ENCODE results near the gene CCS. TPM values are rescaled to one million over a fixed set of nuclear protein-coding genes. Genes with fewer than 3 reads are reported as not detected.

The CCS gene
- total and polyA plus RNA-seq, 2 donors (not counting 1 experiment from before 2014, with no cell fraction given), result 22.5 to 42.4 TPM

- DNase-seq (ENCODE audit: low read depth in 2 of 2), result no peak
- no peaks in the 10 kb centered on the region for H4K20me1 ChIP-seq (ENCODE audit: control insufficient read depth, extremely low read depth, insufficient read depth, low read length)
- H3K36me3 ChIP-seq (ENCODE audit: control insufficient read depth, insufficient read depth, low read length), result peaks cover 42% of the 10 kb centered on the region
Measured at GRCh38 chr11:66624450-66624849, 31.5 kb downstream of the CCS start.

GRCh38 chr11:66625041-66625751 is 32.2 kb downstream of the CCS start:
- Histone ChIP-seq H3K4me1 (ENCODE audit: control insufficient read depth, extremely low read depth, insufficient read depth, low read length) (no peaks in the 10 kb centered on the region), H3K4me2 (ENCODE audit: extremely low read depth, insufficient read depth, low read length) (no peak overlapping the region), H2AFZ (ENCODE audit: low read length) (no peak overlapping the region), H4K20me1 (ENCODE audit: control insufficient read depth, extremely low read depth, insufficient read depth, low read length) (no peaks in the 10 kb centered on the region), H3K9ac (ENCODE audit: insufficient read depth, low read length) (no peak overlapping the region), H3K36me3 (ENCODE audit: control insufficient read depth, insufficient read depth, low read length) (peaks cover 44% of the 10 kb centered on the region), H3K27me3 (ENCODE audit: control insufficient read depth, insufficient read depth, low read length) (no peaks in the 10 kb centered on the region), H3K27ac (ENCODE audit: insufficient read depth, low read length) (no peak overlapping the region), H3K4me3 (replicated peaks in 1 of 4; ENCODE audit: control extremely low read depth in 1 of 4, insufficient read depth in 1 of 4, low read depth in 3 of 4, low read length in 4 of 4) (no peak overlapping the region), H3K79me2 (ENCODE audit: control insufficient read depth, insufficient read depth, low read length) (peaks cover 99% of the 10 kb centered on the region), H3K9me3 (ENCODE audit: control insufficient read depth, insufficient read depth, low read depth, low read length) (no peaks in the 10 kb centered on the region)
- TF ChIP-seq CTCF (conservative IDR thresholded peaks at IDR 0.05 in 1 of 2, IDR thresholded peaks at IDR 0.05 in 1 of 2; ENCODE audit: low read depth in 1 of 2, low read length in 2 of 2), result no peak
- no peak for DNase-seq (ENCODE audit: low read depth in 2 of 2)

More at GRCh38 chr11:66624450-66624849, 31.5 kb downstream of the CCS start:
- no peak overlapping the region for H2AFZ ChIP-seq (ENCODE audit: low read length)
- no peak overlapping the region for H3K4me2 ChIP-seq (ENCODE audit: extremely low read depth, insufficient read depth, low read length)
- H3K4me3 ChIP-seq (replicated peaks in 1 of 4; ENCODE audit: control extremely low read depth in 1 of 4, insufficient read depth in 1 of 4, low read depth in 3 of 4, low read length in 4 of 4), result no peak overlapping the region
- peaks cover 98% of the 10 kb centered on the region for H3K79me2 ChIP-seq (ENCODE audit: control insufficient read depth, insufficient read depth, low read length)
- H3K9me3 ChIP-seq (ENCODE audit: control insufficient read depth, insufficient read depth, low read depth, low read length), result no peaks in the 10 kb centered on the region
- no peak overlapping the region for H3K9ac ChIP-seq (ENCODE audit: insufficient read depth, low read length)
- H3K4me1 ChIP-seq (ENCODE audit: control insufficient read depth, extremely low read depth, insufficient read depth, low read length), result no peaks in the 10 kb centered on the region
- no peak overlapping the region for H3K27ac ChIP-seq (ENCODE audit: insufficient read depth, low read length)
- TF ChIP-seq CTCF (conservative IDR thresholded peaks at IDR 0.05 in 1 of 2, IDR thresholded peaks at IDR 0.05 in 1 of 2; ENCODE audit: low read depth in 1 of 2, low read length in 2 of 2) (no peak), EZH2 (IDR thresholded peaks at IDR 0.05; ENCODE audit: low read length, missing control alignments) (no peak)
- H3K27me3 ChIP-seq (ENCODE audit: control insufficient read depth, insufficient read depth, low read length), result no peaks in the 10 kb centered on the region

GRCh38 chr11:66625752-66626149 is 32.8 kb downstream of the CCS start:
- Histone ChIP-seq H4K20me1 (ENCODE audit: control insufficient read depth, extremely low read depth, insufficient read depth, low read length) (no peaks in the 10 kb centered on the region), H3K79me2 (ENCODE audit: control insufficient read depth, insufficient read depth, low read length) (peaks cover 99% of the 10 kb centered on the region)

More at GRCh38 chr11:66625752-66626149, 32.8 kb downstream of the CCS start:
- DNase-seq (ENCODE audit: low read depth in 2 of 2), result no peak
- Histone ChIP-seq H2AFZ (ENCODE audit: low read length) (no peak overlapping the region), H3K4me2 (ENCODE audit: extremely low read depth, insufficient read depth, low read length) (no peak overlapping the region), H3K9me3 (ENCODE audit: control insufficient read depth, insufficient read depth, low read depth, low read length) (no peaks in the 10 kb centered on the region), H3K9ac (ENCODE audit: insufficient read depth, low read length) (no peak overlapping the region), H3K36me3 (ENCODE audit: control insufficient read depth, insufficient read depth, low read length) (peaks cover 44% of the 10 kb centered on the region), H3K27ac (ENCODE audit: insufficient read depth, low read length) (no peak overlapping the region), H3K27me3 (ENCODE audit: control insufficient read depth, insufficient read depth, low read length) (no peaks in the 10 kb centered on the region), H3K4me1 (ENCODE audit: control insufficient read depth, extremely low read depth, insufficient read depth, low read length) (no peaks in the 10 kb centered on the region), H3K4me3 (replicated peaks in 1 of 4; ENCODE audit: control extremely low read depth in 1 of 4, insufficient read depth in 1 of 4, low read depth in 3 of 4, low read length in 4 of 4) (no peak overlapping the region)
- TF ChIP-seq EZH2 (IDR thresholded peaks at IDR 0.05; ENCODE audit: low read length, missing control alignments), result no peak
- TF ChIP-seq CTCF (conservative IDR thresholded peaks at IDR 0.05 in 1 of 2, IDR thresholded peaks at IDR 0.05 in 1 of 2; ENCODE audit: low read depth in 1 of 2, low read length in 2 of 2), result no peak
